Right atrium auricular region (tissue), 2 donors: ENCODE measurements around the gene ATP6V1F. TPM values are rescaled to one million over a fixed set of nuclear protein-coding genes. Genes with fewer than 3 reads are reported as not detected.

Source experiments
- DNase-seq: peaks from one replicate; pipeline ENCODE4 v3.0.0-alpha.2; 2019; ENCODE audit warnings: low spot score
- H3K27ac ChIP-seq, 2 donors: fragments of 200-600 bp; sonication (generic); 1 replicate in 1 of 2; 2 replicates in 1 of 2; pipeline ENCODE4 v1.5.1; 2016 to 2019
- H3K27me3 ChIP-seq, 2 donors: fragments of 200-600 bp; sonication (generic); one replicate each; pipeline versions ENCODE4 v1.5.1 to v1.6.0; 2017 to 2019
- H3K36me3 ChIP-seq: fragments of 200-600 bp; sonication (generic); one replicate; pipeline ENCODE4 v1.5.1; 2016
- H3K4me1 ChIP-seq, 2 donors: fragments of 200-600 bp; sonication (generic); one replicate each; pipeline versions ENCODE4 v1.5.1 to v1.6.0; 2017 to 2019
- H3K4me3 ChIP-seq, 2 donors: fragments of 200-600 bp; sonication (generic); 1 replicate in 1 of 2; 2 replicates in 1 of 2; pipeline ENCODE4 v1.5.1; 2017 to 2019; ENCODE audit warnings: mild to moderate bottlenecking in 1 of 2, moderate library complexity in 1 of 2
- H3K9me3 ChIP-seq, 2 donors: fragments of 200-600 bp; sonication (generic); one replicate each; pipeline ENCODE4 v1.5.1; 2019
- CTCF ChIP-seq, 2 donors: fragments of 200-600 bp; sonication (generic); IDR thresholded peaks; one replicate each; pipeline ENCODE4 v1.5.1; 2019; ENCODE audit warnings: antibody characterized with exemption in 2 of 2
- total RNA-seq, 2 donors: library from RNA; depleted of rRNA; stranded (reverse); fragments of >200 nt; gene quantifications; one replicate each; pipeline ENCODE4 v1.1.0, GENCODE V29; 2016

ATP6V1F gene
- total RNA-seq, 2 donors from 2014 or later: 121 TPM

DNA sequence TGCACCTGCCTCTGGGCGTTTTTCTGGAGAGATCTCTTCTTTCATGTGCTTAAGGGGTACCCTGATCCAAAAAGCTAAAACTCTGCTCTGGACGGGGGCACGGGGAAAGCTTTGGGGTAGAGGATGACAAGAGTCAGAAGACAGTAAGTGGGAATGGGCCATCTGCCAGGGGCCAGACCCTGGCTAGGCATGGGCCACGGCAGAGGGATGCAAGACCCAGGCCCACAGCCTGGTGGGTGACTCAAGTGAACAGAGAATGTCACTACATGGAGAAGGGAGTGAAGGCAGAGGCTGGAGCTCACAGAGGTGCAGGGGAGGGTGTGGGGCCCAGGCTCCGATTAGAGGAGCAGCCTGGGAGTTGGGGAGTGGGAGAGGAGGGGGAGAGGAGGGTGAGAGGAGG is 17.2 kb upstream of the ATP6V1F start:
- TF ChIP-seq CTCF (IDR thresholded peaks at IDR 0.05): no peak
- Histone ChIP-seq H3K27ac (no peak overlapping the region), H3K27me3 (no peaks in the 10 kb centered on the region), H3K9me3 (no peaks in the 10 kb centered on the region), H3K36me3 (peaks cover 98% of the 10 kb centered on the region), H3K4me3 (no peak overlapping the region), H3K4me1 (no peaks in the 10 kb centered on the region)
- no peak for DNase-seq

DNA sequence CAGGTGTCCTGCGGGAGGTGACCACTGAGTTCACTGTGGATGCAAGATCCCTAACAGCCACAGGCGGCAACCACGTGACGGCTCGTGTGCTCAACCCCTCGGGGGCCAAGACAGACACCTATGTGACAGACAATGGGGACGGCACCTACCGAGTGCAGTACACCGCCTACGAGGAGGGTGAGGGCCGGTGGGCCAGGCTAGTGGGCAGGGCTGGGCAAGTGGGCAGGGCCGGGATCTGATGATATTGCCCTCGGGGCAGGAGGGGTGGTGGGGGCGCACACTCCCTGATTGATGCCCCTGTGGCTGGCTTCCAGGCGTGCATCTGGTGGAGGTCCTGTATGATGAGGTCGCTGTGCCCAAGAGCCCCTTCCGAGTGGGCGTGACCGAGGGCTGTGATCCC is 16.7 kb upstream of the ATP6V1F start:
- no peak overlapping the region for H3K27ac ChIP-seq
- H3K27me3 ChIP-seq: no peaks in the 10 kb centered on the region
- no peaks in the 10 kb centered on the region for H3K4me1 ChIP-seq
- no peaks in the 10 kb centered on the region for H3K9me3 ChIP-seq
- H3K36me3 ChIP-seq: peaks cover 98% of the 10 kb centered on the region
- no peak for TF ChIP-seq CTCF (IDR thresholded peaks at IDR 0.05)
- H3K4me3 ChIP-seq: no peak overlapping the region
- no peak for DNase-seq

DNA sequence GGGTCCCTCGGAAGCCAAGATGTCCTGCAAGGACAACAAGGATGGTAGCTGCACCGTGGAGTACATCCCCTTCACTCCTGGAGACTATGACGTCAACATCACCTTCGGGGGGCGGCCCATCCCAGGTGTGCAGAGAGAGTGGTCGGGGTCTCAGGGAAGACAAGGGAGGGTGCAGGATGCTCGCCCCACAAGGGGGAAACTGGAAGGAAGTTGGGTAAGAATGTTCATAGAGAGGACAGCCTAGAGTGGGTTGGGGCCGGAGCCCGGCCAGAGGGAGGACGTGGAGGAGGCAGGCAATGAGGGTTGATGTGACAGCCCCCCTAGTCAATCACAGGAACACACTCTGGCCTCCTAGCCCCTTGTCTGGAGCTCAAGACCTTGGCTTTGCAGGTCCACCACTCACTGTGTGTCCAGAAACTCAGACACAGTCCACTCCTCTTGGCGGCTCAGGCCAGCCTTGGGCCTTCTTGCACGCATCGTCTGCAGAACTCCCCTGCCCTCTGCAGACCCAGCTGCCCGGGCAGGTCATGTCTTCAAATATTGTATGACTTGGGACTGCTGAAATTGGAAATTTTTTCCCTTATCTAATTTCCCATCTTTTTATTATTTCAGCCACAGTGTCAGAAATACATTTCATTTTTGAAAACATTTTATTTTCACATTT is 15.7 kb upstream of the ATP6V1F start:
- DNase-seq: no peak
- no peak overlapping the region for H3K27ac ChIP-seq
- H3K36me3 ChIP-seq: peaks cover 99% of the 10 kb centered on the region
- no peak for TF ChIP-seq CTCF (IDR thresholded peaks at IDR 0.05)
- H3K9me3 ChIP-seq: no peaks in the 10 kb centered on the region
- H3K4me3 ChIP-seq: no peak overlapping the region
- no peaks in the 10 kb centered on the region for H3K27me3 ChIP-seq
- H3K4me1 ChIP-seq: no peaks in the 10 kb centered on the region

GRCh38 chr7:128847721-128848211 is 14.9 kb upstream of the ATP6V1F start:
- H3K36me3 ChIP-seq: peaks cover 99% of the 10 kb centered on the region
- H3K27ac ChIP-seq: no peak overlapping the region
- no peaks in the 10 kb centered on the region for H3K4me1 ChIP-seq
- TF ChIP-seq CTCF (IDR thresholded peaks at IDR 0.05): no peak
- H3K9me3 ChIP-seq: no peaks in the 10 kb centered on the region
- no peak overlapping the region for H3K4me3 ChIP-seq
- no peaks in the 10 kb centered on the region for H3K27me3 ChIP-seq
- no peak for DNase-seq

DNA sequence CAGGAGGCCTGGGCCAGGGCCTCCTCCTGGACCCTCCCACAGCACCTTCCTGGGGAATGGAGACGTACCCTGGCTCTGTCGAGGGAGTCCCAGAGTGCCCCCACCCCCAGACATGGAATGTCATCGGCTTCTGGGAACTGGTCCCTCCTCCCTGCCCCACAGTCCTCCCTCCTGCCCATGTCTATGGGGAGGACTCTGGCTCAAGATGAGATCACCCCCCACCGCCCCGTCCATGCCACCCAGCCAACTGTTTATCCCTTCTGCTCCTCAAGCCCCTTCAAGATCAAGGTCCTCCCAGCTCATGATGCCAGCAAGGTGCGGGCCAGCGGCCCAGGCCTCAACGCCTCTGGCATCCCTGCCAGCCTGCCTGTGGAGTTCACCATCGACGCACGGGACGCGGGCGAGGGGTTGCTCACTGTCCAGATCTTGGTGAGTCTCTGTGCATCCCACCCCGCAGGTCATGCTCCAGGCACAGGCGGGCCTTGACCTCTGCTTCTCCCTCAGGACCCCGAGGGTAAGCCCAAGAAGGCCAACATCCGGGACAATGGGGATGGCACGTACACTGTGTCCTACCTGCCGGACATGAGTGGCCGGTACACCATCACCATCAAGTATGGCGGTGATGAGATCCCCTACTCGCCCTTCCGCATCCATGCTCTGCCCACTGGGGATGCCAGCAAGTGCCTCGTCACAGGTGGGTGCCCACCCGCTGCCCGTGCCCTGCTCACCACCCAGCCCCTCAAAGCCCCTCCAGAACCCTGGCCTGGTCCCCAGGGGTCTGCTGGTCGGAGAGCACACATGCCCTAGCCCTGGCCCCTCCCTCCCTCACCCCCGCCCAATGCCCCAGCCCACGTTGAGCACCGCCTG is 14.1 kb upstream of the ATP6V1F start:
- Histone ChIP-seq H3K4me1 (no peaks in the 10 kb centered on the region), H3K27me3 (no peaks in the 10 kb centered on the region), H3K4me3 (no peak overlapping the region), H3K9me3 (no peaks in the 10 kb centered on the region), H3K36me3 (peaks cover 99% of the 10 kb centered on the region), H3K27ac (no peak overlapping the region)
- no peak for TF ChIP-seq CTCF (IDR thresholded peaks at IDR 0.05)
- DNase-seq: no peak
